GM21360 (cell line): ENCODE measurements around the gene SSTR3.

Experiments
- ATAC-seq: cut with Tn5 transposase; IDR thresholded peaks from one replicate; pipeline ENCODE4 v1.9.1; 2021; ENCODE audit warnings: mild to moderate bottlenecking, moderate library complexity; ENCODE audit not compliant: unreplicated experiment

The SSTR3 gene

DNA sequence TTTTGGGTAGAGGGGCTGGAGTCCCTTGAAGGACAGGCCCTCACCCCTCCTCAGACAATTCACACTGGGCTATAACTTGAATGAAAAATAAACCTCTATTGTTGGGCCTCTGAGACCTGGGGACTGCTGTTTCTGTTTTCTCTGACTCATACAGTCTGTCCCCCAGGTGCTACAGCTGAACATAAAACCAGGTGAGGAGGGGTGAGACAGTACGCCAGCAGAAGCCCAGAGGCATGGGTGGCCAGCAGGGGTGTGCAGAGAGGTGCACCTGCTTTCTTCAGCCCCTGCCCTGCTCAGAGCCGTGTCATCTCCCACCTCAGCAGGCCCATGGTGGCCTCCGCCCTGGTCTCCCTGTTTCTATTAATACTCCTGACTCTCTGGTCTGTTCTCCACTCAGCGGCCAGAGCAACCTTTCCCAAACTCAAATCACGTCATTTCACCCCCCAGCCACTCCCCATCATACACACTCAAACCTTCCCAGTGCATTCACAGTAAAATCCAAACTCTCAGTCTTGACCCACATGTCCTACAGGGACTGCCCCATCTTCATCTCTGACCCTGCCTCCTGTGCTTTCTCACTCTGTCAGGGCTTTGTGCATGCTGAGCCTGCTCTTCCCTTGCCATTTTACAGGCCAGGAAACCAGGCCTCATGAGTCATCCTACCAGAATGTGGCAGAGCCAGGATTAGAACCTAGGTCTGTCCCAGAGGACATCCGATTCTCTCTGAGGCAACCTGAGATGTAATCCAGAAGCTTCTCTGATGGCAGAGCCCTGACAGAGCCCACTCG lies 57.2 kb downstream of the SSTR3 start:
- no peak for ATAC-seq
